ENCODE data around the gene ZDHHC20.

Gene ZDHHC20

GRCh38 chr13:21458813-21459701, at the start of gene ZDHHC20:
ZDHHC20 (minus strand) TSS chr13:21459303; CDS start chr13:21459171, 132 bp downstream.
- peak; percentile 79 for DNase-seq

DNA sequence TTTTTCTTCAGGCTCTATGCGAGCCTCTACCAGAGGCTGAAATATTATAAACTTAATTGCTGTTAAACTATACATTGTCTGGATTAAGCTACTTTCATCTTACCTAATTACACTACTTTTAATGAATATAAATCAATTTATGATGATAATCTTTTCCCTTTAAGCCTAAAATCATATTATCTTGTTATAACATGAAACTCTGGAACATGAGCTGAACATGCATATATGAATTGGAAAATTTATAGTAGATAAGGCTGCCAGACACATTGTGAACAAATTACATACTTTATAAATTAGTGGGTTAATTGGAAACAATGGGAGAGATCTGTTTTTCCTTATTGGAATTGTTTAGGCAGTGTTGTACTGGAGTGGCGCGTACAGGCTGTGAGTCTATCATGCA, 45.3 kb upstream of the ZDHHC20 start:
- DNase-seq: no peak

GRCh38 chr13:21501686-21502085, 42.6 kb upstream of the ZDHHC20 start:
- DNase-seq: no peak

DNA sequence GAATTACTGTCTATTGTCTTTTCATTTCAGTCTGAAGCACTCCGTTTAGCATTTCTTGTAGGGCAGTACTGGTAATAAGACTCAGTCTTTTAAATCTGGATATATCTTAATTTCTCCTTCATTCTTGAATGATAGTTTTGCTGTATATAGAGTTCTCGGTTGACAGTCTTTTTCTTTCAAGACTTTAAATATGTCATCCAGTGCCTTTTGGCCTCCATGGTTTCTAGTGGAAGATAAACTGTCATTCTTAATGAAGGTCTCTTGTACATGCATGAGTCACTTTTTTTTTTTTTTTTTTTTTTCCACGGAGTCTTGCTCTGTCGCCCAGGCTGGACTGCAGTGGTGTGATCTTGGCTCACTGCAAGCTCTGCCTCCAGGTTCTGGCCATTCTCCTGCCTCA, 27.2 kb upstream of the ZDHHC20 start:
- DNase-seq: no peak

- no peak for DNase-seq
Measured at GRCh38 chr13:21483748-21484147, 24.6 kb upstream of the ZDHHC20 start.

DNA sequence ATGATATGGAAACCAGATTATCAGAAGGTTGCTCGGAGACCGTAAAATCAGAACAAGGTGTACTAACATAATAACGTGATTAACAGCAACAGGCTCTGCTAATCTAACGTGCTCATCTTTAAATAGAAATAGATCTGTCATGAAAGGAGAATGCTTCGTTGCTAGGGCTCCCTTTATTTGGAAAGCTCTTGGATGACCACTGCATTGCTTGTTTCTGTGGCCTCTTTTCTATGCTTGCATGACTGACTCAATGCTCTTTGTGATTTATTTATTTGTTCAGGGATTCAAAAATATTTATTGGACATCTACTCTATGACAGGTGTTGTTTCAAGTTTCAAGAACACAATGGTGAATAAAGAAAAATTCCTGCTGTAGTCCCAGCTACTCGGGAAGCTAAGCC, 22.3 kb upstream of the ZDHHC20 start:
- DNase-seq: no peak

DNA sequence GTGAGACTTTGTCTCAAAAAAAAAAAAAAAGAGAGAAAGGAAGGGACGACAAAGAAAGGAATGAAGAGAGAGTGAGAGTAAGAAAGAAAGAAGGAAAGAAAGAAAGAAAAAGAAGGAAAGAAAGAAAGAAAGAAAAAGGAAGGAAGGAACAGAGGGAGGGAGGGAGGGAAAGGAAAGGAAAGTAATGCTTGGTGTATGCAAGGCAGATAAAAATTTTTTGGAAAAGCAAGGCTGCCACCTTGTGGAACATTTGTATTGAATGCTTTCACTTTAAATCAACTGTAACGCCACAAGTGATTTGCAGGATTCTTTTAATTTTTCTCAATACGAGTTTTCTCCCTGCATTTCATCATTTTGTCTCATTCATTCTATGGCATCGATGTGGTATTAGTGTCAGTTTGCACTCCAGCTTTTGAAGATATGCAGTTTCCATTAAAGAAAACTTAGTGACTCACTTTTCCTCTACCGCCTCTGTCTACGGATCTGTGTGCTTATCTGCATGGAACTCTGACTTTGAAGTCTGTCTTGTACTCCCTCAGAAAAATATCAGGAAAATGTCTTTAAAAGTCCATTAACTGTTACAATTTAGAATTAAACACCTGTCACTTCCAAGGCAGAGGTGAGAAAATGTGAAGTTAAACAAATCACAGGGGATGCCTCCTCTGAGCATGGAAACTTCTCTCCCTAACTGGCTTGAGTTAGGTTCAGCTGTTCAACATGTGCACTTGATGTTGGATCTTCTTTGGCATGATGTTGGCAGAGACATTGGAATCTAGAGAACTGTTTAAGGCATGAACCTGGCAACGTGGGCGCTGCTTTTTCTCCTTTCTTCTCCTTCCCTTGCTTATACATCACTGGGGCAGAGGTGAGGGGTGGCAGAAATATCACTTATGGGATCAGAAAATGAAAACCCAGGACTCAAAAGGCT, 20.0 kb upstream of the ZDHHC20 start:
- no peak for DNase-seq

DNA sequence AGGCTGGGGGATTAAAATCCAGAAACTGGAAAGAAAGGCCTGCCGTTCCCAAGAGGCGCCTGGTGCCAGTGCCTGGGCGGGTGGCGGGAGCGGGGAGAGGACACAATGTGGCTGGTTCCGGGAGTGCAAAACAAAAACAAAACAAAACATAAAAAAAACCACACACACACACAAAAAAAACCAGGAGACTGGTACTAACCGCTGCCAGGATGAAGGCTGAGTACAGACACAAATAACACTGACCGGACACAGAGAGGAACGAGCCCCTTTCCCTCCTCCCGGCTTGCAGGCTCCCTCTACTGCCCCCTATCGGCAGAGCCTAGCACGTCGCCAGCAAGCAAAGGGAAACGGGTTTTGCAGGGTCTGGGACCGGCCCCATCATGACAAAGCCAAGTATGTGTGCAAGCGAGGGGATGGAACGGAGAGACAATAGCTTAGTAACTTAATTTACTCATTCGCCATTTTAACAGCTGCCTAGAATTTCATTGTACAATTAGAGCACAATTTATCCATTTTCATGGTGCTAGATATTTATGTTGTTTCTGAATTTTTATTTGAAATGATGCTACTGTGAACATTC, 17.9 kb upstream of the ZDHHC20 start:
- DNase-seq: no peak

DNA sequence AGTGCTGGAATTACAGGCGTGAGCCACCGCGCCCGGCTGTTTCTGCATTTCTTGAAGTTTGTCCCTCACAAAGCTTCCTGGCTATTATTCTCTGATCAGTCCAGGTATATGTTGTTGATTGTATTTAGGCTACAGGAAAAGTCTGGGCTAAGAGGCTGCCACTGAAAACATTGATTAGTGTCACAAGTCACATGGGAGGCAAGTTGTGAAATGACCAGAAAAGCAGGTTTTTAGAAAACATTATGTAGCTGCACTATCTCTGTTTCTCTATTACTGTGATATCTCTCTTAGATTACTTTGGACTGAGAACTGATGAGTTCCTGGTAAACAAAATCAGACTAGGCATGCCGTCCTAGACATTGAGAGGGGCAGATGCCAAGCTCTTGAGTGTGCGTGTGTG, 16.0 kb upstream of the ZDHHC20 start:
- DNase-seq: no peak

DNA sequence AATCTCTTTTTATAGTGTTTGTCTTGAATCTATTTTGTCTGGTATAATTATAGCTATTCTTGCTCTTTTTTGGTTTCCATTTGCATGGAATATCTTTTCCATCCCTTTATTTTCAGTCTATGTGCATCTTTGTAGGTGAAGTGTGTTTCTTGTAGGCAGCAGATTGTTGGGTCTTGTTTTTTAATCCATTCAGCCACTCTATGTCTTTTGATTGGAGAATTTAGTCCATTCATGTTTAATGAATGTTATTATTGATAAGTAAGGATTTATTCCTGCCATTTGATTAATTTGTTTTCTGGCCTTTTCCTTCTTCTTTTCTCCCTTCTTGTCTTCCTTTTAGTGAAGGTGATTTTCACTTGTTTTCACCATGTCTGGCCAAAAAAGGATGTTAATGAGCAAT, 11.7 kb upstream of the ZDHHC20 start:
- no peak for DNase-seq

DNA sequence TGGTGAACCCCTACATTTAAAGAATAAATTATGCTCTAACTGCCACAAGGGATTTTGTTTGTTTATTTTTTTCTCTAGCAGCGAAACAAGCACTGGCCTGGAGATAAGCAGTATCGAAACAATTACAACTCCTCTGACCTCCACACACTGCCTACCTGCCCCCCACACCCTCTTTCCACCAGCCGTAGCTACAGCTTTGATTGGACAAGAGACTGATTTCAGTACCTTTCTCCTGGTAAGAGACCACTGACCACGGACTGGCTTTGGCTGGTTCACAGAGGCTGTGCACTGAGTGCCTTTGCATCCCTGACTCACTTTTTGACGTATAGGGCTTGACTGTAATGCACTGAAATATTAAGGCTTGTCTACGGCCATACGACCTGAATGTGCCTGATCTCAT, 7.4 kb upstream of the ZDHHC20 start:
- DNase-seq: no peak

- DNase-seq: no peak
Measured at GRCh38 chr13:21465710-21466160, 6.6 kb upstream of the ZDHHC20 start.

GRCh38 chr13:21463424-21463823, 4.3 kb upstream of the ZDHHC20 start:
- DNase-seq: no peak

DNA sequence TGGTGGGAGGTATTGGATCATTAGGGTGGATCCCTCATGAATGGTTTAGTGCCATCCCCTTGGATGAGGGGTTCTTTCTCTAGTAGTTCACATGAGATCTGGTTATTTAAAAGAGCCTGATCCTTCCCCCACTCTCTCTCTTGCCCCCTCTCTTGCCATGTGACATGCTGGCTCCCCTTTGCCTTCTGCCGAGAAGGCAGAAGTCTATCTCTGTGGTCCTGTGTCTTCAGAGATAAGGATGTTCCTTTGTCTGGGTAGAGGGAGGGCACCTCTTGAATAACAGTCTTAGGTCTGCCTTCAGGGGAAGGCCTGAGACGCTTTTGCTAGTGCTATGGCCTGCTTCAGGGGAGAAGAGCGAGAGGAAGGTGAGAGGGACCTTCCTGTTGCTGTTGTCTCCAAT, 2.0 kb upstream of the ZDHHC20 start:
- DNase-seq: no peak

DNA sequence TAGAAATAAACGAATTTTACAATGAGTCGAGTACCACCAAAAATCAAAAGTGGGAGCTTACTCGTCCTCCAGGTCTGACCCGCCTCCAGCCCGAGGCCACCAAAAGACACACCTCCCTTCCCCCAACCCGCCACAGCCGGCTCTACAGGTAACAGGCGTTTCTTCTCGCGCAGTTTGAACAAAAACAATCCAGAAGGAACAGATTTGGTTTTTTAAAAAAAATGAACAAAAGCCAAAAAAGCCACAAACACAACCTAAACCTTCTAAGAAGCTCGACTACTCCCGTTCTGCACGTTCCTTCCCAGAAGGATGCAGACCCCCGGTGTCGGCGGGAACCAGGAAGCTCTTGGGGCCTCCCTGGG, 671 bp downstream of the ZDHHC20 start:
- DNase-seq: peak; percentile 45

- no peak for DNase-seq
Measured at GRCh38 chr13:21453387-21454081, 5.6 kb downstream of the ZDHHC20 start.

GRCh38 chr13:21450936-21451335, 8.2 kb downstream of the ZDHHC20 start:
- no peak for DNase-seq

- no peak for DNase-seq
Measured at GRCh38 chr13:21446656-21447055, 12.4 kb downstream of the ZDHHC20 start.

DNA sequence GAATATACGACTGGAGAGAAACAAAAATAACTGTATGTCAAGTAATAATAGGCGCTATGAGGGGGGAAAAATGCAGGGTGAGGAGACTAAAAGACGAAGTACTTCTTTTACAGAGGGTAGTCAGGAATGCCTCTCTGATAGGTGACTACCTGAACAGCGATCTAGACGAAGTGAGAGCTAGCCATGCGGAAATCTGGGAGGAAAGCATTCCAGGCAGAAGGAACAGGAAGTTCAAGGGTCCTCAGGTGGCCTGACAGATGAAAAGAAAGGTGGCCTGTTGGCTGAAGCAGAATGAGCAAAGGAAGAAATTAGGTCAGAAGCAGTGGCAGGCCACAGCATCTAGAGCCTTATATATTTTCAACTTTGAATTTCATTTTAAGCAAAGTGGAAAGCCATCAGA, 13.3 kb downstream of the ZDHHC20 start:
- no peak for DNase-seq

DNA sequence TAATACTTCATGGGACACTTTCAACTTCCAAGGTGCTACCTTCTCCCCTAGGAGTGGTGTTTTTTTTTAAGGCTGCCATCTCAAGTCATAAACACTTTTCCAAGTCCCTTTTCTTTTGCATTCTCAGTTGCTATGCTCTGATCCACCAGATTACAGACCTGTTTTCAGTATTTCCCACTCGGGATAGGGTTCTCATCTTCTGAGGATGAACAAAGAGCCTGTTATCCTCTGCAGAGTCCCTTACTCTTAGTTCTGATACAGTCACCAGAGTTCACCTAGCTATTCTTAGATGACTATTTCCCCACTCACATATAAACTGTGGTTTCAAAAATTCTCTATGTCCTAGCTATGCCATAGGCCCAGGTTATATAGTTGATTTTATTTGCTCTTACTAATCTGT, 15.9 kb downstream of the ZDHHC20 start:
- DNase-seq: no peak

DNA sequence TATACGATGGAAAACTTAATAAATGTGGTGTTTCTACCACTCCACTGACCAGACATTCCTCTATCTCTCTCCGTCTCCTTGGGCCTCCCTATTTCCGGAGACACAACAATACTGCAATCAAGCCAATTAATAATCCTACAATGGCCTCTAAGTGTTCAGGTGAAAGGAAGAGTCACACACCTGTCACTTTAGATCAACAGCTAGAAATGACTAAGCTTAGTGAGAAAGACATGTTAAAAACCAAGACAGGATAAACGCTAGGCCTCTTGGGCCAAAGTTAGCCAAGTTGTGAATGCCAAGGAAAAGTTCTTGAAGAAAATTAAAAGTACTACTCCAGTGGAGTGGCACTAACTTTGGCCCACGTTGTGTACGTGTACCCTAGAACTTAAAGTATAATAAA, 22.5 kb downstream of the ZDHHC20 start:
- DNase-seq: no peak

GRCh38 chr13:21435687-21436151, 23.4 kb downstream of the ZDHHC20 start:
- no peak for DNase-seq

- DNase-seq: no peak
Measured at GRCh38 chr13:21435231-21435630, 23.9 kb downstream of the ZDHHC20 start.
